H1 (cell line): ENCODE data around the gene ARHGEF25. TPM values are rescaled to one million over a fixed set of nuclear protein-coding genes. Genes with fewer than 3 reads are reported as not detected.

Experiments
- CEBPB ChIP-seq: IDR thresholded peaks from 2 replicates; pipeline ENCODE4 v1.6.1; 2012; ENCODE audit warnings: low read depth, low read length
- CHD1 ChIP-seq: IDR thresholded peaks from 2 replicates; pipeline ENCODE4 v1.6.1; 2012; ENCODE audit warnings: low read depth, low read length, improper control_type of control experiment
- CREB1 ChIP-seq: IDR thresholded peaks from 2 replicates; pipeline ENCODE4 v1.6.1; 2012; ENCODE audit warnings: inconsistent platforms
- HDAC2 ChIP-seq, 2 experiments: fragments of 300-600 bp in 1 of 2; sonication (generic) in 1 of 2; IDR thresholded peaks; 2 replicates each; pipeline ENCODE4 v1.6.1; 2011 to 2012; ENCODE audit warnings: low read depth in 2 of 2, low read length in 2 of 2, mild to moderate bottlenecking in 2 of 2, moderate library complexity in 2 of 2, borderline replicate concordance in 1 of 2, inconsistent platforms in 1 of 2
- KDM5A ChIP-seq: fragments of 200-600 bp; IDR thresholded peaks from 2 replicates; pipeline ENCODE4 v1.7.1; 2012; ENCODE audit warnings: mild to moderate bottlenecking, low read length, inconsistent platforms, mixed read lengths
- POU5F1 ChIP-seq: IDR thresholded peaks from 2 replicates; pipeline ENCODE4 v1.6.1; 2011; ENCODE audit warnings: low read depth, mild to moderate bottlenecking, low read length, moderate library complexity
- SIN3A ChIP-seq, 2 experiments: IDR thresholded peaks in 1 of 2; conservative IDR thresholded peaks in 1 of 2; 2 replicates each; pipeline ENCODE4 v1.6.1; 2011 to 2012; ENCODE audit warnings: low read length in 2 of 2, improper control_type of control experiment in 1 of 2, low read depth in 1 of 2, mild to moderate bottlenecking in 1 of 2
- SUZ12 ChIP-seq: fragments of 200-600 bp; sonication (generic); IDR thresholded peaks from 2 replicates; pipeline ENCODE4 v1.6.1; 2012; ENCODE audit warnings: mild to moderate bottlenecking, inconsistent platforms, low read length, moderate library complexity, mixed read lengths
- TAF1 ChIP-seq: IDR thresholded peaks from 2 replicates; pipeline ENCODE4 v1.6.1; 2011; ENCODE audit warnings: mild to moderate bottlenecking, low read depth, low read length
- TCF12 ChIP-seq: IDR thresholded peaks from 2 replicates; pipeline ENCODE4 v1.6.1; 2011; ENCODE audit warnings: low read depth, mild to moderate bottlenecking, low read length
- ZNF274 ChIP-seq: IDR thresholded peaks from 2 replicates; pipeline ENCODE4 v1.7.0; 2012; ENCODE audit warnings: low read length, borderline replicate concordance; ENCODE audit errors: extremely low read depth
- polyA plus RNA-seq, 7 experiments: library from polyadenylated mRNA; depleted of rRNA in 3 of 7; stranded (reverse) in 5 of 7; unstranded in 2 of 7; fragments of >200 nt in 5 of 7; fragments of 200-250 nt in 2 of 7; gene quantifications; 1 replicate in 5 of 7; 2 replicates in 1 of 7; 4 replicates in 1 of 7; pipeline versions ENCODE4 v1.2.1 to v1.2.3, GENCODE V29; 2011 to 2013; ENCODE audit warnings: missing spikeins in 2 of 7, mixed read lengths in 2 of 7
- total RNA-seq: library from RNA; stranded (reverse); fragmentation: NEBNext Ultra II Directional; extraction: Animal tissue kit (Norgen Biotek cat#: 25700); gene quantifications from 2 replicates; pipeline ENCODE4 v1.2.1, GENCODE V29; 2021

The ARHGEF25 gene
- total and polyA plus RNA-seq, 2 of the 8 experiments (the other 6 are each of a cell fraction or from before 2014, with no cell fraction given), result 5.9 to 8.8 TPM

DNA sequence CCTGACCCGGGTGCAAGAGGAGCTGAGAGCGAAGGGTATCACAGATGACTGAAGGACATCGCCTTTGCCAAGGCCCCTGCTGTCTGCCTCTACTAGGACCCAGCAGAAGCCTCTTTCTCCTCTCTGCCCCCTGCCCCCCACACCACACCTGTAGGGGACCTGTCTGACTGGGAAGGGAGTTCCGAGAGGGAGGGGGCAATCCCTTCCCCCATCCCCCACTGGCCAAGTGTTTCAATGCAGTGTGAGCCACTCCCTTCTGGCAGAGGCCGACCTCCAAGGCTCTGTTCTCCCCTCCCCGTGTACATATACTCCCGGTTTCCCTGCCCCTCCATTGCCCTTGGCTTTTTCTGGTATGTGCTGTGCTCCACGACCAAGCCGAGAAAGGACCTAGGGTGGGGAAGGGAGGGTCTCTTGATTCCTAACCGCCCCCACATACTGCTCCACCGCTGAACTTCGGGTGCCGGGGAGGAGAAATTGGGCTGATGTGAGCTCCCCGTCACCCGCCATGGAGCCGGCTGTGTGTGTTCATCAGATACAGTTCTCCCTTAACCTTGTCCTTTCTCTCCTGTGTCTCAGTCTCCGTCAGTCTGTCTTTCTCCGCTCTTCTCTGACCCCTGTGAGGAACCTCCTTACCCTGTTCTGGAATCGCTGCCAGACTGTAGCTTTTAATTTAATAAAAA lies 2.0 kb upstream of the ARHGEF25 start (continued):
- TF ChIP-seq TCF12 (0 out of 2 replicates have a peak, but pooled peaks have one; percentile 38), HDAC2 (IDR thresholded peaks at IDR 0.05; ENCODE audit: borderline replicate concordance in 1 of 2, low read depth in 2 of 2, low read length in 2 of 2) (no peak; a peak in 1 of 4 replicates), SUZ12 (no peak), POU5F1 (no peak), CREB1 (no peak), SIN3A (conservative IDR thresholded peaks at IDR 0.05 in 1 of 2, IDR thresholded peaks at IDR 0.05 in 1 of 2; ENCODE audit: low read depth in 1 of 2, low read length in 2 of 2) (0 out of 4 replicates have a peak, but pooled peaks of 1 of the 2 experiments have one; percentile 69), CEBPB (no peak), ZNF274 (no peak), KDM5A (no peak), CHD1 (no peak), TAF1 (no peak)
